Choroid plexus epithelial cell (primary cell): ENCODE measurements around the gene SLIT2.

Experiments
- DNase-seq: peaks from one replicate; pipeline ENCODE4 v3.0.0-alpha.2; 2010; ENCODE audit warnings: low read depth
- H3K4me3 ChIP-seq: 2 replicates; pipeline ENCODE4 v1.5.1; 2011; ENCODE audit warnings: low read depth, mild to moderate bottlenecking, control low read depth, low read length, moderate library complexity
- TF ChIP-seq, protein P1 (sequence below): conservative IDR thresholded peaks from 2 replicates; pipeline ENCODE4 v1.5.1; 2011; ENCODE audit warnings: low read depth, mild to moderate bottlenecking, control low read depth, inconsistent platforms, low read length, moderate library complexity

SLIT2 gene

DNA sequence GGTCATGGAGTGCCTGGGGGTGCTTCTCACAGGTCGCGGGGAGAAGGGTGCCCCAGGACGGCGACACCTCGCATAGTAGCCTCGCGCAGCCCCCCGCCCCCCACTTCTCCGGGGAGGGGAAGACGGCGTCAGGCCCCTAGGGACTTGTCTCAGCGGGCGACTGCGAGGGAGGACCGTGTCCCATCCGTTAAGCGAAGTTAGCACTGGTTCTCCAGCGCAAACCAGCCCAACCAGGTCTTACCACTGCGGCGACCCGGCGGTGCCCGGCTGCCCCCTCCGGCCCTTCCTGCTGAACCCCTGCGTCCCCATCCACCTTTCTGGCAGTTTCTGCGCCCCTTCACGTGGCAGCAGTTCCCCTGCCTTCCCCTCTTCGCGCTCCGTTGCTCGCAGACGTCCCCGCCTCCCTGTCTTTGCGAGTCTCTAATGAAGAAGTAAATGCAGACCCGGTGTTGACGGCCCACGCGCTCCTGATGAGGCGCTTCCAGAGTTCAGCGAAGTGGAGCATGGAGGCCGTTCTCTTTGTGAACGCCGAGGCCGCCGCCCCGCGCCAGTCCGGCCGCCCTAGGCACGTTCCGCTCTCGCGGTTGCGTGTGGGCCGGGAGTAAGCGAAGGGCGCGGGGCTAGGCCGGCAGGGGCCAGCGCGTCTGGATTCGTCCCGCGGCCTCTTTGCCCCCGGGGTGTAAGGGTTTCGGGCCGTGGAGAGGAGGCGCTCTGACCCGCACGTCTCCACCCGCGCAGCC lies 3.0 kb downstream of the SLIT2 start:
- TF ChIP-seq, protein P1, sequence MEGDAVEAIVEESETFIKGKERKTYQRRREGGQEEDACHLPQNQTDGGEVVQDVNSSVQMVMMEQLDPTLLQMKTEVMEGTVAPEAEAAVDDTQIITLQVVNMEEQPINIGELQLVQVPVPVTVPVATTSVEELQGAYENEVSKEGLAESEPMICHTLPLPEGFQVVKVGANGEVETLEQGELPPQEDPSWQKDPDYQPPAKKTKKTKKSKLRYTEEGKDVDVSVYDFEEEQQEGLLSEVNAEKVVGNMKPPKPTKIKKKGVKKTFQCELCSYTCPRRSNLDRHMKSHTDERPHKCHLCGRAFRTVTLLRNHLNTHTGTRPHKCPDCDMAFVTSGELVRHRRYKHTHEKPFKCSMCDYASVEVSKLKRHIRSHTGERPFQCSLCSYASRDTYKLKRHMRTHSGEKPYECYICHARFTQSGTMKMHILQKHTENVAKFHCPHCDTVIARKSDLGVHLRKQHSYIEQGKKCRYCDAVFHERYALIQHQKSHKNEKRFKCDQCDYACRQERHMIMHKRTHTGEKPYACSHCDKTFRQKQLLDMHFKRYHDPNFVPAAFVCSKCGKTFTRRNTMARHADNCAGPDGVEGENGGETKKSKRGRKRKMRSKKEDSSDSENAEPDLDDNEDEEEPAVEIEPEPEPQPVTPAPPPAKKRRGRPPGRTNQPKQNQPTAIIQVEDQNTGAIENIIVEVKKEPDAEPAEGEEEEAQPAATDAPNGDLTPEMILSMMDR = no peak
- DNase-seq = peak; percentile 53
- peak overlapping the region; percentile 73 for H3K4me3 ChIP-seq

DNA sequence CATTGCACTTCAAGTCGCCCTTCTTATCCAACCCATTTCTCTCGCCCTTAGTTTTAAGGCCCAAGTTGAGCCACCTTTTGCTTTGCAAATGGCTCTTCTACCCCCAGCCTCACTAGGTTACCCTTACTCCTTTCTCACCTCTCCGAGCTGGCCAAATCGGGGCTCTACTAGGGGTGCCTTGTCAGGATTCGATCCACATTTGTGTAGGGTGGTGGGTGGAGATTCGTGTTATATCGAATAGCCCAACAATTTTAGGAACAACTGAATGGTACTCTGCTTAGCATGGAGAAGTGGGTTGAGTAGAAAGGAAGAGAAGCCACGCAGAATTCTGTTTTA lies 3.5 kb downstream of the SLIT2 start:
- H3K4me3 ChIP-seq = peak overlapping the region; percentile 73
- DNase-seq = no peak
- TF ChIP-seq, protein P1 = no peak

DNA sequence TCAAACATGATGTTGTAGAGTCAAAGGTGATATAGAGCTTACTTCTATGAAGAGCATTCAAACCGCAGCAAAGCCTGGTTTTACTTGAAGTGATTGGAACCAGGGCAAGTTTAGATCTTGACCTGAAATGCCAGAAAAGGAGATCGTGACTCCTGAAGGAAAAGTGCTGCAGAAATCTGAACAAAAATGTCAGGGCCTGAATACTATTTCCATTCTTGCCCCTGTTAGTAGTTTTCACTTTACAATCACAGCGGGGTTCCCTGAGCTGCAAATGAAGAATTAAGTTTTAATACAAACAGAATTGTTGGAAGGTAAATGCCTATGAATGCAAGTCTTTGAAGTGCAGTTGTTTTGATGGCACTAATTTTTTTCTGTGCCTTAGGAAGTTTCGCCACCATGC lies 4.1 kb downstream of the SLIT2 start:
- TF ChIP-seq, protein P1 = no peak
- peak; percentile 26 for DNase-seq

DNA sequence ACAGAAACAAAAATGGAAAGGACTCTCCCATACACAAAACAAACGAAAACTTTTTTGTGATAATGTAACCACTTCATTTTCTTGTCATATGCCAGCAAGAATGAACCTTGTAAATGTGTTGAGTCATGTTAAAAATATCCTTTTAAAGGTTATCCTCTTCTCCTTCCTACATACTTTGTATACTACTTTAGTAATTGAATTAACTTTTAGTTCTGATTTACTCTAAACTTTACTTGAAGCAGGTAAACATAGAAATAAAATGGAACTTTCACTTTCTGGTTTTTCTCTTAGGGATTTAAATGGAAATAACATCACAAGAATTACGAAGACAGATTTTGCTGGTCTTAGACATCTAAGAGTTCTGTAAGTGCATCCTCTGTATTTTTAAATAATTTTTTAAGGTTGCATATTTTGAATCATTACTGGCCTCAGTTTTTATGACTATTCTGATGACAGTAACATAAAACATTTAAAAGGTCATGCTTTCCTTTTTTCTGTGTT lies 4.7 kb downstream of the SLIT2 start:
- peak overlapping the region; percentile 11 for H3K4me3 ChIP-seq
- TF ChIP-seq, protein P1 = no peak
- peak; percentile 30 for DNase-seq

More for the DNA sequence above, 4.1 kb downstream of the SLIT2 start:
- peak overlapping the region; percentile 73 for H3K4me3 ChIP-seq

DNA sequence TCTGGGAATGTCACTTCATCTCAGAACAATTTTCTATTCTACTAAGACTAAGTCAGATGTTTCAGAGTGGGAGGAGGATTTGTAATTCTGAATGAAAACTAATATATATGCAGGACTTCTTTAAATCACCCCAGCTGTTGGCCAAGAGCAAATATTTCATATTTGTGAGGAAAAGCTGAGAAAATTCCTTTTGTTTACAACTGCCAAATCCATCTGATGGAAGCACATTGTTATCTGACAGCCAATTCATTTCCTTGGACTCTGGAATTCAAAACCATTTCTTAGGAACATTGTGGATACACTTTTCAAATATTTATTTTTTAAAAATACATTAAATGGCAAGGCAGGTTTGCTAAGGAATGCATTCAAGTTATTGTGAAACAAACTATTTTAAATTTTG lies 8.0 kb downstream of the SLIT2 start:
- H3K4me3 ChIP-seq = no peak overlapping the region
- no peak for DNase-seq
- TF ChIP-seq, protein P1 = no peak

DNA sequence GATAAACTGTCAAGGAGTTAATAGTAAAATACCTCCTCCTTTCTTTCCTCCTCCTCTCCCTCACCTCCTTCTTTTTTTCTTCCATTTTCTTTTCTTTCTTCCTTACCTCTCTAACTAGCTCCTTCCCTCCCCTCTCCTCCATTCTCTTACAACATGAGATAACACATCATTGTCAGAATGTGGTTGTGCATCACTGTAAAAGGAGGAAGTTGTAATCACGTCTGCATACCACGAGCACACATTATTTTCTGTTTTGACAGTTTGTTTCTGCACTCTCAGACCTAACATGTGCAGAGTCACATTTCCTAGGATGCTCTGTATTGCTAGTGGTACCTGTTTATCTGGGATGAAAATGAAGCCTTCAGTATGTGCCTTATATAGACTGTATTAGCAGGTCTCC lies 9.1 kb downstream of the SLIT2 start:
- no peak overlapping the region for H3K4me3 ChIP-seq
- TF ChIP-seq, protein P1 = no peak
- peak; percentile 13 for DNase-seq

DNA sequence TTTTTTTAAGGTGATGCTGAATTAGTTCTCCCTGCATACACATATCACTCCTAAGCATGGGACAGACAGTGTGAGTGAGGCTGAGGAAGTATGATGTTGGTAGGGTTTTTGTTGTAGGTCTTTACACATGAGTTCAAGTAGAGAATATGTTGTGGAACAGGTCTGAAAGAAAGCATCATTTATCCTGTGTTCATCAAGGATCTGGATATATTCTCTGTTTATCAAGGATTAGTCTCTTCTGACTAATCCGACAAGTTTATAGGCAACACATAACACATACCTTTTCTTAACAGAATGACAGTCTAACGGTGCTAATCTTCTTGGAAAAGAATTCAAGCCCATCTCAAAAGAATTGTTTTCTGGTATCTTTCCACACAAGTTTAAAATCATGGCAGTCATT lies 10.5 kb downstream of the SLIT2 start:
- no peak overlapping the region for H3K4me3 ChIP-seq
- no peak for DNase-seq
- TF ChIP-seq, protein P1 = no peak
